Tibial nerve (tissue), 4 donors: Measurements from ENCODE around the gene UMAD1. TPM values are rescaled to one million over a fixed set of nuclear protein-coding genes. Genes with fewer than 3 reads are reported as not detected.

ENCODE experiments used
- DNase-seq, 2 donors: peaks; one replicate each; pipeline ENCODE4 v3.0.0-alpha.2; 2019; ENCODE audit warnings: low spot score in 2 of 2
- H3K27ac ChIP-seq, 4 donors: fragments of 200-600 bp; sonication (generic) in 3 of 4; one replicate each; pipeline ENCODE4 v1.5.1; 2017 to 2019; ENCODE audit warnings: mild to moderate bottlenecking in 1 of 4
- H3K27me3 ChIP-seq, 2 donors: fragments of 200-600 bp; sonication (generic) in 1 of 2; one replicate each; pipeline versions ENCODE4 v1.5.1 to v1.6.0; 2017 to 2019
- H3K36me3 ChIP-seq, 3 donors: fragments of 200-600 bp; sonication (generic); one replicate each; pipeline ENCODE4 v1.5.1; 2018 to 2019
- H3K4me1 ChIP-seq, 4 donors: fragments of 200-600 bp; sonication (generic) in 3 of 4; one replicate each; pipeline ENCODE4 v1.5.1; 2017 to 2019
- H3K4me3 ChIP-seq, 4 donors: fragments of 200-600 bp; sonication (generic) in 3 of 4; one replicate each; pipeline ENCODE4 v1.5.1; 2017 to 2019; ENCODE audit warnings: mild to moderate bottlenecking in 1 of 4, moderate library complexity in 1 of 4
- H3K9me3 ChIP-seq, 4 donors: fragments of 200-600 bp; sonication (generic) in 3 of 4; one replicate each; pipeline ENCODE4 v1.5.1; 2017 to 2019
- EP300 ChIP-seq, 2 donors: sonication (generic); formaldehyde crosslinking; IDR thresholded peaks; one replicate each; pipeline ENCODE4 v1.6.1; 2017; ENCODE audit warnings: antibody characterized with exemption in 2 of 2, mild to moderate bottlenecking in 1 of 2
- POLR2A ChIP-seq, 2 donors: fragments of 450-650 bp; IDR thresholded peaks; one replicate each; pipeline ENCODE4 v1.6.1; 2017; ENCODE audit warnings: antibody characterized with exemption in 2 of 2, mild to moderate bottlenecking in 2 of 2, moderate library complexity in 2 of 2
- WGBS, 2 donors: methylation state at CpG; one replicate each; pipeline ENCODE4 v1.1.5; 2018; 5-methylcytosine and 5-hydroxymethylcytosine counted together
- small RNA-seq: library from RNA; depleted of rRNA; stranded (forward); fragments of <200 nt; gene quantifications from one replicate; pipeline ENCODE3, GENCODE V24; 2016
- total RNA-seq, 4 donors: library from RNA; depleted of rRNA; stranded (reverse); fragments of >200 nt; gene quantifications; one replicate each; pipeline ENCODE4 v1.1.0, GENCODE V29; 2016
- TF ChIP-seq, protein P1 (sequence below), 5 experiments: fragments of 200-600 bp in 3 of 5; fragments of 450-650 bp in 2 of 5; sonication (generic) in 3 of 5; IDR thresholded peaks; one replicate each; pipeline ENCODE4 v1.5.1; 2016 to 2019; ENCODE audit warnings: antibody characterized with exemption in 5 of 5, mild to moderate bottlenecking in 3 of 5, moderate library complexity in 2 of 5

UMAD1 gene
- total RNA-seq, 4 donors from 2014 or later = 6.0 to 14.9 (median 10.2) TPM

DNA sequence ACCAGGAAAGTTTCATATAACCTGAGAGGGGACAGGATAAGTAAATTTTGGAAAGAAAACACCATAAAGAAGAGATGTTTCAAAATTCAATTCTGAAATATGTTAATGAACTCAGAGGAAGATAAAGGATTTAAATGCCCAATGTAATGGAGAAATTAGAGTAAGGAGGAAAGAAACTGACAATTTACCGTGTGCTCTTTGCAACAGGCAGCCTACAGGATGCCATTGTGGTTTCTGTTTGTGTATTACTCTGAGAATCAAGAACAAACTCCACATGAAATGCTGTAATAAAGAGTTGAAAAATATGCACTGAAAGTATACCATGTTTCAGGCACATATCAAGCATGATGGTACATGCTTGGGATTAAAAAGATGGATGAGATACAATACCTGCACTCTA lies 283.3 kb downstream of the UMAD1 start:
- Histone ChIP-seq H3K4me3 (no peak overlapping the region), H3K36me3 (no peaks in the 10 kb centered on the region), H3K27ac (no peak overlapping the region), H3K4me1 (no peaks in the 10 kb centered on the region), H3K27me3 (no peaks in the 10 kb centered on the region), H3K9me3 (no peaks in the 10 kb centered on the region)
- TF ChIP-seq EP300 (IDR thresholded peaks at IDR 0.05) = no peak
- TF ChIP-seq, protein P1, sequence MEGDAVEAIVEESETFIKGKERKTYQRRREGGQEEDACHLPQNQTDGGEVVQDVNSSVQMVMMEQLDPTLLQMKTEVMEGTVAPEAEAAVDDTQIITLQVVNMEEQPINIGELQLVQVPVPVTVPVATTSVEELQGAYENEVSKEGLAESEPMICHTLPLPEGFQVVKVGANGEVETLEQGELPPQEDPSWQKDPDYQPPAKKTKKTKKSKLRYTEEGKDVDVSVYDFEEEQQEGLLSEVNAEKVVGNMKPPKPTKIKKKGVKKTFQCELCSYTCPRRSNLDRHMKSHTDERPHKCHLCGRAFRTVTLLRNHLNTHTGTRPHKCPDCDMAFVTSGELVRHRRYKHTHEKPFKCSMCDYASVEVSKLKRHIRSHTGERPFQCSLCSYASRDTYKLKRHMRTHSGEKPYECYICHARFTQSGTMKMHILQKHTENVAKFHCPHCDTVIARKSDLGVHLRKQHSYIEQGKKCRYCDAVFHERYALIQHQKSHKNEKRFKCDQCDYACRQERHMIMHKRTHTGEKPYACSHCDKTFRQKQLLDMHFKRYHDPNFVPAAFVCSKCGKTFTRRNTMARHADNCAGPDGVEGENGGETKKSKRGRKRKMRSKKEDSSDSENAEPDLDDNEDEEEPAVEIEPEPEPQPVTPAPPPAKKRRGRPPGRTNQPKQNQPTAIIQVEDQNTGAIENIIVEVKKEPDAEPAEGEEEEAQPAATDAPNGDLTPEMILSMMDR (IDR thresholded peaks at IDR 0.05) = no peak
- TF ChIP-seq POLR2A (IDR thresholded peaks at IDR 0.05) = no peak
- 59 to 72% methylated on average over 1 of the region's 1 CpG for WGBS, 2 donors
- DNase-seq = no peak

DNA sequence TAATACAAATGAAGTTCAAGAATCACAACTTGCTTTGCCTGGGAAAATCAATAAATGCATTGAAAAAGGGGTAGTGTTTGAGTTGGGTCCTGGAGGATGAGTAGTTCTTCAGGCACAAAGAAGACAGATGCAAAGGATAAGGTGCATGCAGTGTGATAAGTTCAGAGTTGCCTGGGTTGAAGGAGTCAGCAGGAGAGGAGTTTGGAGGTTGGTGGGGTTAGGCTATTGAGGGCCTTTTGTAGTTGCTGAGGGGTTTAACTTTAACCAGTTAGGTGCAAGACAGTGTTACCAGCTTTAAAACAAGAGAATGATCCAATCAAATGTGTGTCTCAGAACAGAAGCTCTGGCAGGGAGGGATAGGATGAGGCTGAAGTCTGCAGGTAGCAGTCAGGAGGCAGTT lies 283.8 kb downstream of the UMAD1 start:
- Histone ChIP-seq H3K9me3 (no peaks in the 10 kb centered on the region), H3K36me3 (no peaks in the 10 kb centered on the region), H3K4me1 (no peaks in the 10 kb centered on the region), H3K27me3 (no peaks in the 10 kb centered on the region), H3K27ac (no peak overlapping the region), H3K4me3 (no peak overlapping the region)
- no peak for DNase-seq
- no peak for TF ChIP-seq POLR2A (IDR thresholded peaks at IDR 0.05)
- TF ChIP-seq EP300 (IDR thresholded peaks at IDR 0.05) = no peak
- TF ChIP-seq, protein P1 (IDR thresholded peaks at IDR 0.05) = no peak

Small RNA genes lying within 50 kb of the gene (small RNA-seq; reads per million reads assigned to genes)
- not detected for gene RNU6-534P

Other genes with a start within 250 kb of the UMAD1 start
- gene COL28A1, start 104.9 kb upstream of the UMAD1 start, total RNA-seq = 100 to 1,000 TPM in 3 of 4 donors, 10 to 100 TPM in 1; 60.0 to 142 (median 122) TPM
- 10 to 100 TPM; 35.9 to 80.4 (median 61.9) TPM for gene MIOS, start 73.9 kb upstream of the UMAD1 start, total RNA-seq
- 10 to 100 TPM; 14.4 to 21.9 (median 19.2) TPM for gene RPA3, start 77.9 kb downstream of the UMAD1 start, total RNA-seq